Measurements from ENCODE around the gene EID3.

The EID3 gene

DNA sequence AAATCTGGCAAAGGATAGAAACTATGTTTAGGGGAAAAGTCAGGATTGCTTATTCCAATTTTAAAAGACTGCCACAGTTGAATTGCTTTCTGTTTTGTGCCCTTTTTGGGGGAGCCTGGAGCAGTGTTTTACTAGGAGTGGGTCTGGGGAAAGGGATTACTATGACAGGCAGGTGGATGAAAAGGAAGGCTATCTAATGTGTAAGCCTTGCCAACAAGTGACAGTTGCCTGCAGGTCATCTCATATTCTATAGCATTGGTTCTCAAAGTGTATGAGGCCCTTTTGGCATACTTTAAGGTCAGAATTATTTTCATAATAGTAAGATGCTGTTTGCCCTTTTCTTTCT is 4.1 kb downstream of the EID3 start:
- H3K9ac ChIP-seq, result no peak overlapping the region
- H4K20me1 ChIP-seq (ENCODE audit: insufficient read depth), result peaks cover 8% of the 10 kb centered on the region; the same call in 1 of the 2 replicates
- no peaks in the 10 kb centered on the region for H3K27me3 ChIP-seq (ENCODE audit: insufficient read depth, low read depth)
- no peaks in the 10 kb centered on the region; the same call in 1 of the 2 replicates for H3K36me3 ChIP-seq (ENCODE audit: insufficient read depth)
- TF ChIP-seq, protein P1, sequence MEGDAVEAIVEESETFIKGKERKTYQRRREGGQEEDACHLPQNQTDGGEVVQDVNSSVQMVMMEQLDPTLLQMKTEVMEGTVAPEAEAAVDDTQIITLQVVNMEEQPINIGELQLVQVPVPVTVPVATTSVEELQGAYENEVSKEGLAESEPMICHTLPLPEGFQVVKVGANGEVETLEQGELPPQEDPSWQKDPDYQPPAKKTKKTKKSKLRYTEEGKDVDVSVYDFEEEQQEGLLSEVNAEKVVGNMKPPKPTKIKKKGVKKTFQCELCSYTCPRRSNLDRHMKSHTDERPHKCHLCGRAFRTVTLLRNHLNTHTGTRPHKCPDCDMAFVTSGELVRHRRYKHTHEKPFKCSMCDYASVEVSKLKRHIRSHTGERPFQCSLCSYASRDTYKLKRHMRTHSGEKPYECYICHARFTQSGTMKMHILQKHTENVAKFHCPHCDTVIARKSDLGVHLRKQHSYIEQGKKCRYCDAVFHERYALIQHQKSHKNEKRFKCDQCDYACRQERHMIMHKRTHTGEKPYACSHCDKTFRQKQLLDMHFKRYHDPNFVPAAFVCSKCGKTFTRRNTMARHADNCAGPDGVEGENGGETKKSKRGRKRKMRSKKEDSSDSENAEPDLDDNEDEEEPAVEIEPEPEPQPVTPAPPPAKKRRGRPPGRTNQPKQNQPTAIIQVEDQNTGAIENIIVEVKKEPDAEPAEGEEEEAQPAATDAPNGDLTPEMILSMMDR (conservative IDR thresholded peaks at IDR 0.05; ENCODE audit: low read depth, low read length), result no peak
- no peak overlapping the region for H2AFZ ChIP-seq (ENCODE audit: low read depth)
- H3K4me2 ChIP-seq, result no peak overlapping the region
- no peaks in the 10 kb centered on the region for H3K4me1 ChIP-seq (ENCODE audit: low read depth, poor library complexity, severe bottlenecking)
- H3K79me2 ChIP-seq (ENCODE audit: insufficient read depth, low read depth), result peaks cover 89% of the 10 kb centered on the region
- no peak overlapping the region for H3K27ac ChIP-seq
- no peak overlapping the region for H3K4me3 ChIP-seq (IDR thresholded peaks at IDR 0.05; ENCODE audit: insufficient read depth, low read depth, low read length)

- H4K20me1 ChIP-seq (ENCODE audit: insufficient read depth), result peaks cover 8% of the 10 kb centered on the region; the same call in 1 of the 2 replicates
- no peaks in the 10 kb centered on the region for H3K27me3 ChIP-seq (ENCODE audit: insufficient read depth, low read depth)
- H3K4me1 ChIP-seq (ENCODE audit: low read depth, poor library complexity, severe bottlenecking), result no peaks in the 10 kb centered on the region
- H3K4me3 ChIP-seq (IDR thresholded peaks at IDR 0.05; ENCODE audit: insufficient read depth, low read depth, low read length), result no peak overlapping the region
- peaks cover 76% of the 10 kb centered on the region for H3K79me2 ChIP-seq (ENCODE audit: insufficient read depth, low read depth)
- H3K36me3 ChIP-seq (ENCODE audit: insufficient read depth), result peaks cover 3% of the 10 kb centered on the region; the same call in 1 of the 2 replicates
- H2AFZ ChIP-seq (ENCODE audit: low read depth), result no peak overlapping the region
- no peak overlapping the region for H3K27ac ChIP-seq
- TF ChIP-seq, protein P1 (conservative IDR thresholded peaks at IDR 0.05; ENCODE audit: low read depth, low read length), result no peak
- H3K9ac ChIP-seq, result no peak overlapping the region
- no peak overlapping the region for H3K4me2 ChIP-seq
Observed at GRCh38 chr12:104309446-104309993, 6.0 kb downstream of the EID3 start.

DNA sequence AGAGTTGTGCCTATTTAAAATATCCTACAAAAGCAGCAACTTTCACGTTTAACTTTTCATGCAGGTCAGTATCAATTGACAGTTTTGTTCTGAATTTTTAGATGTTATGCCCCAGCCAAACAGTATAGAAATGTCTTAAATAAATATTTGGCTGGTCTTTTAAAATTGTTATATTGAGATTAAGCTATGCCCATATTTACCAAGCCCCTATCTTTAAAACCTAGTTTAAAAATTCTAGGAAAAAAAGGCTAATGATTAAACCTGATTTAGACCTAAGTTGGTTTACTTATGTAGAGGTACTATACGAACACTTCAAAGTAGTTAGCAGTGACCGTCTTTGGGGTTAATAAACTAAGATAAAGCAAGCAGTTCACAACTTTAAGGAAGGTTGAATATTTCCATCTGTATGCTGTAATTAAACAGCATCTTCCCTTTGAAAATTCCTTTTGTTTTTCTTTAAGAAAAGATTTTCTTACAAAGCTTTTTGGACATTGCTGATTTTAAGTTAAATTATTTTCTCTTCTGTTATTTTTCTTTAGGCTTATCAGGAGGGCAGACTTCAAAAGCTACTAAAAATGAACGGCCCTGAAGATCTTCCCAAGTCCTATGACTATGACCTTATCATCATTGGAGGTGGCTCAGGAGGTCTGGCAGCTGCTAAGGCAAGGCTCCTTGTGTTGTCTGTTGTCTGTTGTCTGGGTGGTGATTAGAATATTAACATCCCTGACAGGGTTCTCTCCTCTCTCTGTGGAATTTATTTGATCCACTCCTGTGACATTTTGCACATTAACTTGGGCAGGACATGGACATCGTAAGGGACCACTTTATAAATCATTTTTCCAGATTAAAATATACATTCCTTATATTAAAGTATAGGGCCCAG is 7.5 kb downstream of the EID3 start:
- Histone ChIP-seq H3K4me3 (IDR thresholded peaks at IDR 0.05; ENCODE audit: insufficient read depth, low read depth, low read length) (no peak overlapping the region), H3K4me2 (no peak overlapping the region), H3K27me3 (ENCODE audit: insufficient read depth, low read depth) (no peaks in the 10 kb centered on the region), H3K4me1 (ENCODE audit: low read depth, poor library complexity, severe bottlenecking) (no peaks in the 10 kb centered on the region), H3K79me2 (ENCODE audit: insufficient read depth, low read depth) (peaks cover 62% of the 10 kb centered on the region), H3K27ac (no peak overlapping the region), H3K9ac (no peak overlapping the region), H2AFZ (ENCODE audit: low read depth) (no peak overlapping the region), H4K20me1 (ENCODE audit: insufficient read depth) (0 out of 2 replicates have a peak, but pooled peaks cover 3% of the 10 kb centered on the region), H3K36me3 (ENCODE audit: insufficient read depth) (peaks cover 3% of the 10 kb centered on the region)
- TF ChIP-seq, protein P1 (conservative IDR thresholded peaks at IDR 0.05; ENCODE audit: low read depth, low read length), result no peak

DNA sequence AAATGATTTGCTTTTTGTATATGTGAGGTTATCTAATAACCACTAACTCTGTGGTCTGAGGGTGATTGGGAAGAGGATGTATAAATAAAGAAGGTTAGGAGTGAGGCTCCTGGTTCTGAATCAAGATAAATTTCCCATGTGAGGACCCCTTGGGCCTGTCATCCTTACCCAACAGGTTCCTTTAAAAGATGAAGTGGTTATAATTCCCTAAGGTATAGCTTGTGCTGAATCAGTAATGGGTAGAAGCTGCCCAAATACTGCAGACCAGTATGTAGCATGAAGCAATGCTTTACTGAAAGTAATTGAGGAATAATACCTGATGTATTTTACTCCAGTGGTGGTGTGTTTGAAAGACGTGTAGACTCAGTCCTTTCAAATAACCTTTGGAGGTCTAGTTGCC is 8.7 kb downstream of the EID3 start:
- Histone ChIP-seq H2AFZ (ENCODE audit: low read depth) (no peak overlapping the region), H3K79me2 (ENCODE audit: insufficient read depth, low read depth) (peaks cover 51% of the 10 kb centered on the region), H3K4me1 (ENCODE audit: low read depth, poor library complexity, severe bottlenecking) (no peaks in the 10 kb centered on the region), H3K9ac (no peak overlapping the region), H3K4me2 (no peak overlapping the region), H3K27ac (no peak overlapping the region), H4K20me1 (ENCODE audit: insufficient read depth) (0 out of 2 replicates have a peak, but pooled peaks cover 3% of the 10 kb centered on the region), H3K27me3 (ENCODE audit: insufficient read depth, low read depth) (no peaks in the 10 kb centered on the region), H3K36me3 (ENCODE audit: insufficient read depth) (peaks cover 3% of the 10 kb centered on the region), H3K4me3 (IDR thresholded peaks at IDR 0.05; ENCODE audit: insufficient read depth, low read depth, low read length) (no peak overlapping the region)
- TF ChIP-seq, protein P1 (conservative IDR thresholded peaks at IDR 0.05; ENCODE audit: low read depth, low read length), result no peak

Measured in KMS-11 (cell line).